Muscle of arm (tissue), 12 donors: ENCODE measurements around the gene EGFL8. TPM values are rescaled to one million over a fixed set of nuclear protein-coding genes. Genes with fewer than 3 reads are reported as not detected.
"Not testable (repeated sequence)": the region's sequence is repeated elsewhere in the genome, so short reads cannot be mapped to it uniquely, and the experiment has no call there.

Source experiments
- DNase-seq: peaks from one replicate; pipeline ENCODE4 v3.0.0-alpha.2; 2013
- polyA plus RNA-seq, 12 donors: library from polyadenylated mRNA; unstranded; fragments of 120-200 nt; gene quantifications; one replicate each; pipeline ENCODE4 v1.2.1, GENCODE V29; 2013; ENCODE audit not compliant: insufficient read length in 12 of 12

The EGFL8 gene
- polyA plus RNA-seq, 12 donors = 21.2 to 54.7 (median 27.8) TPM; not detected in 1

DNA sequence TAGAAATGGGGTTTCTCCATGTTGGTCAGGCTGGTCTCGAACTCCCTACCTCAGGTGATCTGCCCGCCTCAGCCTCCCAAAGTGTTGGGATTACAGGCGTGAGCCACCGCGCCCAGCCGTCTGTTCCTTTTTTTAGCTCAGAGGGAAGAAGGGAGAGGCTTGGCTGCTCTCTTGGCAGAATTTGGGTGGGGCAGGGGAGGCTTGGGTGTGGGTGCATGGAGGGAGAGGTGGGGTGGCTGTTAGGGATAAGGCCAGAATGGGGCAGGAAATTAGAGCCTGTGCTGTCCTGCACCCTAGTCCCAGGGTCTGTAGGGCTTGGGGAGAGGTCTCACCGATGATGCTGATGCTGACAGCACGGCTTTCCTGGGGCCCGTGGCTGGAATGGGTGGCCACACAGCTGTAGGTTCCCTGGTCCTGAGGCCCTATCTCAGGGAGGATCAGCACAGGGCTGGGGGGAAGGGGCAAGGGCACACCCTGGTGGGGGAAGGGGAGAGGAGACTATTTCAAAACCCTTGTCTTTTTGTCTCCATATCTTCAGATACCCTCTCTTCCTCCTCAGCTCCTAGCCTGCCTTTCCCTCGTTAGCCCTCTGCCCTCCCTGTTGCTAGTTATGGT, 17.6 kb downstream of the EGFL8 start:
- no peak for DNase-seq

DNA sequence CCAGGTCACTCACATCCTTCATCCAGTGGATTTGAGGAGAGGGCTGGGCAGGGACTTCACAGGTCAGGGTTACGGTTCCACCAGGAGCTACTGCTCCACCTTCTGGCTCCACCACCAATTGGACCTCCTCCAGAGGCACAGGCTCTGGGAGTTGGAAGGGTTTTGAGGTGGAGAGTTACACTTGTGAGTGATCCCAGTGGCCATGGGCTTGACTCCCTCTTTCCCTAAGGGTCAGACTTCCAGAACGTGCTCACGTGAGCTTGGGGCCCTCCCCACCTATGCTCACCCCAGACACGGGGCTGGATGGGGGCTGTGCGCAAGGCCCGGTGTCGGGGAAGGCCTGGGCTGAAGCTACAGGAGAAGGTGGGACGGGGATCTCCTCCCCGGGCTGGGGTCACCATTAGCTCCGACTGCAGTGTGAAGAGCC, 18.2 kb downstream of the EGFL8 start:
- no peak for DNase-seq

DNA sequence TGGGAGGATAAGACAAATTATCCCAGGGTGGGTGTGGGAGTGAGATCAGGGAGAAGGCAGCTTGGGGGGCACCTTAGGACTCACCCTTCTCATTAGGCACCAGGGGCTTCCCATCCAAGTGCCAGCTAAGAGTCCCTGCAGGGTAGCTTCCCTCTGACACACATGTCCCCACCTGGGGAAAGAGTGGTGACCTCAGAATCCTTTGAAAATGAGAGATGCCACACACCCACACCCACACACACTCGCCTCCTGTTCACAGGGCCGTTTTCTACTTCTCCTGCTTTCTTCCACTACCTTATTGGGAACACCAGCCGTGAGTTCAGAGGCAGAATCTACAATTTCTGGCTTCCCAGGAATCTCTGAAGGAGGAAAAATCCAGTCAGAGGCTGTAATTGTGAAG, 18.6 kb downstream of the EGFL8 start:
- no peak for DNase-seq

- no peak for DNase-seq
These were observed 19.2 kb downstream of the EGFL8 start for GRCh38 chr6:32183483-32184083.

GRCh38 chr6:32184084-32184640, 19.8 kb downstream of the EGFL8 start, which contains the start of gene AGER:
Gene AGER (minus strand): TSS chr6:32184253. CDS start chr6:32184222, 31 bp downstream.
- DNase-seq = no peak

GRCh38 chr6:32185681-32186131, 21.3 kb downstream of the EGFL8 start:
- DNase-seq = peak; percentile 59

DNA sequence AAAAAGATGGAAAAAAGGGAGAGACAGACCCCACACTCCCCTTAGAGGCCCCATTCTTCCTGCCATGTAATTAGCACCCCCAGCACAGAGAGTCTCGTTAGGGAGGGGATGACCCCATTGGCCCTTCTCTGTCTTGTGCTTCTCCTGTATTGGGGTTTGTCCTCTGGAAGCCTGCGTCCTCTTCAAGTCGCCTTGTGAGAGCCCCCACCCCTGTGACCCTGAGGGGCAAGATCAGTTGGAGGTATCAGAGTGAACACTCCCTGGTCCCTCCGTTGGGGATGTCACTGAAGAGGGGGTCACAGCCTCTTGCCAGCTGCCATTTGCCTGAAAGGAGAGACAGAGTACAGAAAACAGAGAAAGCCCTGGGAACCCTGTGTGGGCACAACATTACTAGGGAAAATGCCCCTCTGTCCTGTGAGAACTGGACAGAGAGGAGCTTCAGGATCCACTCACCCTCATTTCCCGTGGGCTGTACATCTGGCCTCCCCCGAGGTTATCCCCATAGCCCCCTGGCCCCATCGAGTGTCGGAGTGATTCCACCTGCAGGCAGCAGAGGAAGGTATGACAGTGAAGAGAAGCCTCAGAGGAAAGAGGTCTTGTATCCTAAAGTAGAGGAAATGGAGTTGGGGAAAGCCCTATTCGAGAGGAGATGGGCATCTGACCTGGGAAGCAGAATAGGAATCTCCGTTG, 21.9 kb downstream of the EGFL8 start:
- not testable (repeated sequence) for DNase-seq

DNA sequence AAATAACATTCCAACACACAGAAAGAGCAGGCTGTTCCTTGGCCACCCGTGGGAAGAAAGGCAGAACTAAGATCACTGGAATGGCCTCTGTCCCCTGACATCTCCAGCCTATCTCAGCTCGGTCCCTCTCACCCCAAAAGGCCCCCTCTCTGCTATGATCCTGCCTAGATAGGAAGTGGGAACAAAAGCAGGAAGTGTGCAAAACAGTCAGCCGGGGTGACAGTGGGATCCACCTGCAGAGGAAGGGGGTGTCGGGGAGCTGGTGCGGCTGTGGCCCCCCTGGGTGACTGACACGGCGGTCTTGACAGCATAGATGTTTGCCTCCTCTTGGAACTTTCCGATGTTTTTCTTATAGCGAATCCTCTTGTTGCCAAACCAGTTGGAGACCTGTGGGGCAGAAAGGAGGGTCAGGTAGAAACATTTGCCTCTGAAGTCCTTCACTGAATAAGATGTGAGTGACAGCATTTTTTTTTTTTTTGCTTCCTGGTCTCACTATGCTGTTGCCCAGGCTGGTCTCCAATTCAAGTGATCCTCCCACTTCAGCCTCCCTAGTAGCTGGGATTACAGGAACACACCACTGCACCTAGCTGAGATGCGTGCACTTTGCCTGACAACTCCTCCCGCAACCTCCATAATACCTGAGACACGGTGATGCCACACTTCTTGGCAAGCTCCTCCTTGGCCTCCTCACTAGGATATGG, 22.8 kb downstream of the EGFL8 start:
- no peak for DNase-seq

- not testable (repeated sequence) for DNase-seq
These were observed 23.5 kb downstream of the EGFL8 start for GRCh38 chr6:32187725-32188380.

GRCh38 chr6:32188381-32189068, 24.1 kb downstream of the EGFL8 start:
- DNase-seq = no peak

- no peak for DNase-seq
These were observed 24.8 kb downstream of the EGFL8 start for GRCh38 chr6:32189069-32189741.

DNA sequence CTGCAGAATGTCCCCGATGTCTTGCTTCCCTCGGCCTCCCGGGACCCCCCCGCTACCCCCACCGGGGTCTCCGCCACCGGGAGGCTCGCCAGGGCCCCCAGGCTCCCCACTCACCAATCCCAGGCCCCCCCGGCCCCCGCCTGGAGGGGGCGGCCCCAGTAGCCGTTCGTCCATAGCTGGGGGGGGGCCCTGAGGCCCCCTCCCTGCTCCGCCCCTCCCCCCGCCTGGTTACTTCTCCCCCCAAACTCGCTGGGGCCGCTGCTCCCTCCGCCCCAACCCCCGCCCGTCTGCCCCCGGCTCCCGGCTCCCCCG, 25.3 kb downstream of the EGFL8 start:
- DNase-seq = no peak

GRCh38 chr6:32190054-32190851, 25.9 kb downstream of the EGFL8 start, which contains the start of gene PBX2:
Gene PBX2 (minus strand): TSS chr6:32190202. CDS start chr6:32189915, 287 bp downstream.
- DNase-seq = peak; percentile 95

DNA sequence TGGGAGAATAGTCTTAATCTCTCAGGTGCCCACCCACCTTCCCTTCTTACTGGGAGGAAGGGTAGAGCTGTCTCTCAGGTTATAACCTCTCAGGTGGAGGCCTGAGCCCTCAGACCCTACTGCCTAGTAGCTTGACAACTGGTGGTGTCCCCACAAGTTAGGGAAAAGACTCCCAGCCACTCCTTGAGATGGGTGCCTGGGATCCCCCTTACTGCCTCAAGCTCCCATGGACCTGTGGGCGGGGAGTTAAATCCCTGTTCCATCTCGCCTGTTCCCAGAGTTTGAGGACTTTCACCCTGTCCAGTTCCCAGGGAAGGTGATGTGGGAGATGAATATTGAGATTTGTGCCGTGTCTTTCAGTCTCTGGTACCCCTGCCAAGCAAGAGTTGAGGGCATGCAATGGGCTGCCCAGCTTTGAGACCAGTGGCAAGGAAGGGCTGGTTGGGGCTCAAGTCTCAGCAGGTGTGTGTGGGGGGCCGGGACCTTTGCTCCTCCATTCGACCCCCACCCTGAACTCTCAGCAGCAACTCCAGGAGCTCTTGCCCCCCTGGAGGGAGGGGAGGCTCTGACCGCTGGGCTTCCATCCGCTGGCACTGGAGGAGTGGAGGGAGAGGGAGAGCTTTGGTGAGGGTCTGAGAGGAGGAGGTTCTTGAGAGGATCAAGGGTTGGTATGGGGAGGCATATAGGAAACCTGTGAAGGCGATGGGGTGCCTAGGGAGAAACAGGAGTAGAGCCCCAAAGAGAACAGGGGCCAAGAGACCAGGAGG, 26.7 kb downstream of the EGFL8 start:
- DNase-seq = no peak

DNA sequence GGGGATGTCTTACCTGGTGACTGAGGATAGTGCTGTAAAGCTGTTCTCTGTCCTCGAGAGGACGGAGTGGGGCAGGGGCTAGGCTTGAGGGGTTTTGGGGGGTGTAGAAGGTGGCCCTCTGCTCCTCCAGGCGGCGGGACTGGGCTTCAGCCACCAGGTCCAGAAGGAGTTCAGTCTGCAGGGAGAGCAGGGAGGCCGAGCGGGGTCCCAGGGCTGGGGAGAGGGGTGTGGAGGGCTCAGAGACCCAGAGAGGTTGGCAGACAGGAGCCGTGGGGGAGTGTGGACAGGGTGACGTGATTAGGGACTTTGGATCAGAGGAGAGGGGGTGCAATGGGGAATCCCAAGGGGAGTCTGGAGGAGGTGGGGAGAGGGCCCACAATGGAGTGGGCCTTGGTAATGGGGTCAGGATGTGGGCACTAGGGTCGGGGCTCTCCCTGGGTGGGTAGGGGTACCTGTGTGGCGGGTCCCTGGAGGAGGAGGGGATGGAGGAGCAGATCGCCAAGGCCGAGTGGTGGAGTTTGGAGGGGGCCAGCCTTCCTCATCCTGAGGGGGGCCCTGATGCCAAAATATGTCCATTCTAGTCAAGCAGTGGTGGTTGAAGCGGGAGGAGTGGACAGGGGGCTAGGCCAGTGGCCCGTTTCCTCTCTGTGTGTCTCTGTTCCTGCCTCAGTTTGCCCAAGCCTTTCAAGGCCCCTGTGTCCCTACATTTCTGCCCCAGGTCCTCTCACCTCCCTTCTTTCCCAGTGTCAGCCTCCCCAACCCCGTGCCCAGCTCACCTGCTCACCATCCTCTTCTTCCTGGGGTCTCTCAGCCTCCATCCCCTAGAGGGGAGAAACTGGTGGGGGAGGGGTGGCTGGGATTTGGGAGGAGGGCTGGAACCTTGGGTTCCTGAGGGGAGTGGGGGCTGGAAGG, 27.6 kb downstream of the EGFL8 start:
- no peak for DNase-seq

- DNase-seq = no peak
These were observed 28.2 kb downstream of the EGFL8 start, which contains the start of gene GPSM3 for GRCh38 chr6:32192608-32193039. Gene GPSM3 (minus strand): TSS chr6:32192643. CDS start chr6:32192513, 130 bp downstream.

DNA sequence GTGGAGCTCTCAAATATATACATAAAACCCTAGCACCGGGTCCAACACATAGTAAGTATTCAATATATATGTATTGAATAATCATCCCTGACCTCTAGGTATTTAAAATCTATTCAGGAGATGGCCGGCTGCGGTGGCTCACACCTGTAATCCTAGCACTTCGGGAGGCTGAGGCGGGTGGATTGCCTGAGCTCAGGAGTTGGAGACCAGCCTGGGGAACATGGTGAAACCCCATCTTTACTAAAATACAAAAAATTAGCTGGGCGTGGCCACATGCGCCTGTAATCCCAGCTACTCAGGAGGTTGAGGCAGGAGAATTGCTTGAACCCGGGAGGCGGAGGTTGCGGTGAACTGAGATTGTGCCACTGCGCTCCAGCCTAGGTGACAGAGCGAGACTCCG, 28.7 kb downstream of the EGFL8 start:
- not testable (repeated sequence) for DNase-seq
